RWPE2 (cell line): Measurements from ENCODE around the gene ADGRF1.
A peak's percentile ranks its signal among the peaks of the same experiment; 100 is the strongest.

Experiments
- ATAC-seq: fragments of 200-7000 bp; cut with Tn5 transposase; 3 replicates; pipeline ENCODE4 v1.9.1; 2021; ENCODE audit warnings: low read depth
- DNase-seq: peaks from one replicate; pipeline ENCODE4 v3.0.0-alpha.2; 2020; ENCODE audit warnings: low spot score
- H3K27ac ChIP-seq: fragments of 450-650 bp; 2 replicates; pipeline ENCODE4 v1.5.1; 2017; ENCODE audit warnings: mild to moderate bottlenecking; ENCODE audit not compliant: poor library complexity, severe bottlenecking
- H3K27me3 ChIP-seq: fragments of 250-450 bp; sonication (Bioruptor Pico); 2 replicates; pipeline ENCODE4 v1.5.1; 2021; ENCODE audit warnings: mild to moderate bottlenecking, moderate library complexity; ENCODE audit not compliant: insufficient read depth, poor library complexity, severe bottlenecking
- H3K36me3 ChIP-seq: fragments of 250-450 bp; sonication (Bioruptor Pico); 2 replicates; pipeline ENCODE4 v1.5.1; 2020; ENCODE audit warnings: low read depth, mild to moderate bottlenecking, moderate library complexity
- H3K4me1 ChIP-seq: fragments of 250-450 bp; sonication (Bioruptor Pico); 2 replicates; pipeline ENCODE4 v1.5.1; 2021; ENCODE audit warnings: mild to moderate bottlenecking, moderate library complexity; ENCODE audit not compliant: insufficient read depth, poor library complexity, severe bottlenecking
- H3K4me3 ChIP-seq: fragments of 250-450 bp; sonication (Bioruptor Pico); 2 replicates; pipeline ENCODE4 v1.5.1; 2021; ENCODE audit warnings: mild to moderate bottlenecking, moderate library complexity; ENCODE audit not compliant: severe bottlenecking
- H3K9me3 ChIP-seq: fragments of 250-450 bp; sonication (Bioruptor Pico); 2 replicates; pipeline ENCODE4 v1.5.1; 2021; ENCODE audit warnings: mild to moderate bottlenecking, moderate library complexity; ENCODE audit not compliant: severe bottlenecking
- CTCF ChIP-seq: fragments of 450-650 bp; IDR thresholded peaks from one replicate; pipeline ENCODE4 v1.5.1; 2017; ENCODE audit warnings: mild to moderate bottlenecking, moderate library complexity; ENCODE audit not compliant: poor library complexity, severe bottlenecking

Gene ADGRF1

GRCh38 chr6:46961232-46961631 lies 80.9 kb downstream of the ADGRF1 start:
- no peaks in the 10 kb centered on the region for H3K27me3 ChIP-seq
- TF ChIP-seq CTCF, result no peak
- H3K9me3 ChIP-seq, result no peaks in the 10 kb centered on the region
- no peak for ATAC-seq
- no peaks in the 10 kb centered on the region for H3K4me1 ChIP-seq
- no peak overlapping the region for H3K4me3 ChIP-seq
- H3K36me3 ChIP-seq, result no peaks in the 10 kb centered on the region
- no peak overlapping the region for H3K27ac ChIP-seq
- DNase-seq, result no peak

GRCh38 chr6:46959419-46959818 lies 82.7 kb downstream of the ADGRF1 start:
- Histone ChIP-seq H3K4me3 (no peak overlapping the region), H3K9me3 (no peaks in the 10 kb centered on the region), H3K27me3 (no peaks in the 10 kb centered on the region), H3K27ac (no peak overlapping the region), H3K36me3 (no peaks in the 10 kb centered on the region), H3K4me1 (peaks cover 7% of the 10 kb centered on the region)
- no peak for ATAC-seq
- DNase-seq, result no peak
- no peak for TF ChIP-seq CTCF

- Histone ChIP-seq H3K27me3 (no peaks in the 10 kb centered on the region), H3K9me3 (no peaks in the 10 kb centered on the region), H3K4me1 (peaks cover 7% of the 10 kb centered on the region), H3K4me3 (no peak overlapping the region), H3K27ac (no peak overlapping the region), H3K36me3 (no peaks in the 10 kb centered on the region)
- no peak for TF ChIP-seq CTCF
- DNase-seq (no peak), ATAC-seq (no peak)
These were observed 85.7 kb downstream of the ADGRF1 start for GRCh38 chr6:46956409-46956808.

- DNase-seq (no peak), ATAC-seq (peak; percentile 68)
- H3K27me3 ChIP-seq, result no peaks in the 10 kb centered on the region
- TF ChIP-seq CTCF, result no peak
- H3K4me1 ChIP-seq, result peaks cover 7% of the 10 kb centered on the region
- no peaks in the 10 kb centered on the region for H3K9me3 ChIP-seq
- H3K36me3 ChIP-seq, result no peaks in the 10 kb centered on the region
- H3K27ac ChIP-seq, result no peak overlapping the region
- no peak overlapping the region for H3K4me3 ChIP-seq
These were observed 87.2 kb downstream of the ADGRF1 start for GRCh38 chr6:46954837-46955451.

GRCh38 chr6:46953921-46954320 lies 88.2 kb downstream of the ADGRF1 start:
- no peaks in the 10 kb centered on the region for H3K36me3 ChIP-seq
- no peak for ATAC-seq
- no peak for DNase-seq
- no peaks in the 10 kb centered on the region for H3K27me3 ChIP-seq
- H3K4me3 ChIP-seq, result no peak overlapping the region
- H3K27ac ChIP-seq, result no peak overlapping the region
- no peak for TF ChIP-seq CTCF
- no peaks in the 10 kb centered on the region for H3K9me3 ChIP-seq
- H3K4me1 ChIP-seq, result peaks cover 7% of the 10 kb centered on the region
